GM21529 (cell line): ENCODE data around the gene SLC35F3.
A peak's percentile ranks its signal among the peaks of the same experiment; 100 is the strongest.
"Not testable (repeated sequence)": the region's sequence is repeated elsewhere in the genome, so short reads cannot be mapped to it uniquely, and the experiment has no call there.

ENCODE experiments used
- ATAC-seq: cut with Tn5 transposase; IDR thresholded peaks from one replicate; pipeline ENCODE4 v1.9.1; 2021; ENCODE audit not compliant: unreplicated experiment

SLC35F3 gene

DNA sequence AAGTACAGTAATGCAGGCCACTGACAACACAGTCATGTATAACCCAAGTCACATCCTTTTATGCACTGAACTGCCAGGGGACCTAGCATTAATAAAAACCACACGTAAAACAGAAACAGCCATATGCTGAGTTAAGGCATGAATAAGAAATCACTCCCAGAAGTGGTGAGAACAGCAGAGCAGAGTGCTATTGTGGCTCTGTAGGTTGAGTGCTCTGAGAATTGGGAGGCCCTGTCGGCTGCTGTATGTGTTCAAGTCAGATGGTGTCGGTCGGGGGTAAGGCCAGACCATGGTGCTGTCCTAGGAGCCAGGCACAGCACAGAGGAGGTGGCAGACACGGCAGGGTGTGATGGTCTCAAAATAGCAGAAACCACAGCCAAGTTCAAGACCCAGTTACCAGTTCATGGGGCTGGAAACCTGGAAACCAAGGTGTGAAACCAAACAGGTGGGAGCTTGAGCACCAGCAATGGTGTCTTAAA lies 342.2 kb downstream of the SLC35F3 start:
- ATAC-seq: peak; percentile 90

DNA sequence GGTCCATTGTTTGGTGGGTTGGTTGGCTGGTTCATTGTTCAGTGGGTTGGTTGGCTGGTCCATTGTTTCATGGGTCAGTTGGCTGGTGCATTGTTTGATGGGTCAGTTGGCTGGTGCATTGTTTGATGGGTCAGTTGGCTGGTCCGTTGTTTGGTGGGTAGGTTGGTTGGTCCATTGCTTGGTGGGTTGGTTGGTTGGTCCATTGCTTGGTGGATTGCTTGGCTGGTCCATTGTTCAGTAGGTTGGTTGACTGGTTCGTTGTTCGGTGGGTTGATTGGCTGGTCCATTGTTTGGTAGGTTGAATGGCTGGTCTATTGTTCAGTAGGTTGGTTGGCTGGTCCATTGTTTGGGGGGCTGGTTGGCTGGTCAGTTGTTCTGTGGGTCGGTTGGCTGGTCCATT lies 343.3 kb downstream of the SLC35F3 start:
- not testable (repeated sequence) for ATAC-seq

DNA sequence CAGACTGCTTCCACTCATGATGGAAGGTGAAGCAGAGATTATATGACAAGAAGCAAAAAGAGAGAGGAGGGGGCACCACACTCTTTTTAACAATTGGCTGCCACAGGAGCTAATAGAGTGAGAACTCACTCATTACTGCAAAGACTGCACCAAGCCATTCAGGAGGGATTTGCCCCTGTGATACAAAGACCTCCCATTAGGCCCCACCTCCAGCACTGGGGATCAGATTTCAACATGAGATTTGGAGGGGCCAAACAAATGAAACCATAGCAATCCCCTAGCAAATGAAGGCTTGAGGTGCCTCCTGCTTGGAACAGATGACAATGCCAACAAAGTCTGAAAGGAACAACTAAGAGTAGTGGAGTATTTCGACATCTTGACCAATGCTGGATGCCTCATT lies 346.3 kb downstream of the SLC35F3 start:
- no peak for ATAC-seq

DNA sequence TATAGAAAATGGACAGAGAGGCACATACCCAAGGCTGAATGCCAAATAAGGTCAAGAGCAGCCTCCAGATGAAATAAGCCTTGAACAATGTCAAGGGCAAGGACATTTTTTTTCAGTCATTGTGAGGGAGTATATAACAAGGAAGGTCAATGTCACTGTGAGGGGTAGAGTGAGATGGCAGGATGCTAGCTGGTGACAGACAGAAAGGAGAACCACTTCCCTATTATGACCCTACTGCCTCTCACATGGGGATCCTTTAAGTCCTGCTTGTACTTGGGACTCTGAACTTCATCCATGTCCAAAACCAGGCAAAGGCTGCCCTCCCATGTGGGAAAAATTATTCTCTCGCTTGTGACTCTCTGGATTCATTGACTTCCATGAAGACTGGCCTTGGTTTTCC lies 349.3 kb downstream of the SLC35F3 start:
- no peak for ATAC-seq

DNA sequence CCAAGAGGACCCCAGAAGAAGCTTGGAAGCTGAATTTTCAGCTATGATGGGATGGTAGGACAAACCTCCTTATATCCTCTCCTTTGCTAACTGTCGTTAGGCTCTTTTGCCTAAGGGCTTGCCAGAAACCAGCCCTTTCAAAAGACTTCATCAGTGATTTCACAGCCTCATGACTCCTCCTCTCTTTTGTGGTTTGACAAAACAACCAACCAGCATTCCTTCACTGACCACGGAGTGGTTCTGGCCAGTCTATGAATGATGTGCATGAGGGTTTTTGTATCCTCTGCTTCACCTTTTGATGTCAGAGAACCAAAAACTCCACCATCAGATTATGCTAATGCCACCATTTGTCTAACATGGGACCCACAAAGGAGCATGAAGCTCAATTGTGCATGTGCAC lies 351.9 kb downstream of the SLC35F3 start:
- ATAC-seq: no peak

DNA sequence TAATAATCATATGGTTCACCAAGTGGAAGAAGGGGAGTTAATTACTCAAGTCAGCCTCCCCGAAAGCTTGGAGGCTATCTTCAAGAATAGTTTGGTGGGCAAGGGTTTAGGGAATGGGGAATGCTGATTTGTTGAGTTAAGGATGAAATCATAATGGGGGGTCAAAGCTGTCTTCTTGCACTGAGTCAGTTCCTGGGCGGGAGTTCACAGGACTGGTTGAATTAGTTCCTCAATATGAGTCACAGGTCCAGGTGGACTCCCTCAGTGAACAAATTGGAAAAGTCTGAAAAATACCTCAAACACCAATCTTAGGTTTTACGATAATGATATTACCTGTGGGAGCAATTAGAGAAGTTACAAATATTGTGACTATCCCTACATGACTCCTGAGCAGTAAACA lies 353.6 kb downstream of the SLC35F3 start:
- ATAC-seq: no peak

DNA sequence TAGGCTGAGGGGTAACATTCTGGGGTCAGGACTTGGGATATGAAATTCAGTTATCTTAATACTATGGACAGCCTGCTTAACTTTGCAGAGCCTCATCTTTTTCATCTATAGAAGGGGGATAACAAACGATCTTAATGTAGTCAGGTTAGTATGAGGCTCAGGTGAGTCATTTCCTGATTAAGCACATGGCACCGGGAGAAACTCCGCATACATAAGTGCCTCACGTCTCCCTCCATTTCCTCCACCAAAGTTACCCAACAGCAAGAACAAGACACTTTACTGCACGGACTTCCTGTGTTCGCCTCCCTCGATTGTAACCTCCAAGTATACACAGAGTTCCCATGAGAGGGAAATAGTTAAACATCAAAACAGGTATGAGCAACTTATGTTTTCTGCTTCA lies 356.1 kb downstream of the SLC35F3 start:
- no peak for ATAC-seq

DNA sequence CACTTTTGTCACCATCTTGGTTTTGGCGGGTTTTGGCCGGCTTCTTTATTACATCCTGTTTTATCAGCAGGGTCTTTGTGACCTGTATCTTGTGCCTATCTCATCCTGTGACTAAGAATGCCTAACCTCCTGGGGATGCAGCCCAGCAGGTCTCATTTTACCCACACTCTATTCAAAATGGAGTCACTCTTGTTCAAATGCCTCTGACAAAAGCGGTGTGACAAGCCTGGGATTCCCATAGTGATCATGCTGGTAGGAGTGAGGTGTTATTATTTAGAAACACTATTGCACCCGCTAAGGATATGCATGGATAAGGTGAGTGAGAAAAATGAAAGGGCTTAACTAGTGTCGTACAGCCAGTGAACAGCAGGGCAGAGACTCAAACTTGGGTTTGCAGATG lies 357.1 kb downstream of the SLC35F3 start:
- ATAC-seq: no peak

DNA sequence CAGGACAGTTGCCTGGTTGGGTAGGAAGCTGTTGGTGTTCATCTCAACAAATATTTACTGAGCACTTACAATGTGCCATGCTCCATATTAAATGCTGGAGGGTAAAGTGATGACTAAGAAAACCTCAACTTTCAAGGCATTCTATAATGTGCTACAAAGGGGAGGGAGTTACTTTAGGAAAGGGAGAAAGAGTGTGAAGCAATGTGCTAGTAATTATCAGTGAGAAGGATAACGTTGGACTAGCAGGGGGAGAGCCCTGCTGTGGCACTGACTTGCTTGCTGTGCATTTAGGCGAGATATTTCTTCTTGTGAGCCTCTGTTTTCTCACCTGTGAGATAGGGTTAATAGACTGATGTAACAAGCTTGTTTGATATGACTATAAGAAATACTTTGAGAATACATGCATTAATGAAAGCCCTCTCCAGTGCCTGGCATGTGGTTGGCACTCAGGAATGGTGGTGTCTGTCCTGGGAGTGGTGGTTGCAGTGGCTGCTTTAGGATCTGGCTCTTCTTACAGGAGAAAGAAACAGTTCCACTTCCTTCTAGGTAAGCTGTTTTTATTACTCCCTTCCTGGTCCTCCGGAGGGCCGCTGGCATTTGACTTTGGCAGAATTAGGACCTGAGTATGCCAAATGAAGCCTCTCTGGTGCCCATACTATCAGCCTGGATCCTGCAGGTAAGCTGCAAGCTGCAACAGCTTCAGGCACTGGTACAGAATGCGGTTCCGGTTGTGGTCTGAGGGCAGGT lies 357.7 kb downstream of the SLC35F3 start:
- ATAC-seq: no peak

DNA sequence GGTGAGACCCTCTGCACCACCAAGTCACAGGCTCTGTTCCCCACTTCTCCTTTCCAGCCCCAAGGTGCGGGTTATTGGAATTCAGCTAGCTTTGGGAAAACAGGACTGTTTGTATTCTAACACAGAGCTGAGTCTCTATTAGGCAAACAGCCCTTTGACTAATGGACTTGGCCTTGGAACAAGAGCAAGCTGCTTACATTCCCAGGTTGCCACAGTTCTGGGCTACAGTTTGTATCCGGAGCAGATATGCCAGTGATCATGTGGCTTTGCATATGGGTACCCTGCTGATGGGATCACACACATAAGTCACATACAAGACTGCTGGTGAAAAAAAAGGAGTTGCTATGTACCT lies 358.3 kb downstream of the SLC35F3 start:
- ATAC-seq: no peak

DNA sequence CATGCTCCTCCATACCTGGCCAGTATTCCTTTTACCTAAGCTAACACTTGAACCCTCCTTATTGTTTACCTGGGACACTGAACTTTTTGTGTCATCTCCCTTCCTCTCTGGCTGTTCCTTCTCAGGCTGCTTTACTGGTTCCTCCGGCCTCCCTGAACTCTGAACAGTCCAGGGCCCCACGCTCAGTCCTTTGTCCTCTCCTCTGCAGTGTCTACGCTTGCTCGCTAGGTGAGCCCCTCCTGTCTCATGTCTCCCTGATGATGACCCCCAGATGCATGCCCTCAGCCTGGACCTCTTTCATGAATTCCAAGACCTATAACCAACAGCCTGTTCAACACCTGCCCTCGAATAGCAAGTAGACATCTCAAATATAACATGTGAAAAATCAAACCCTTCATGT lies 360.4 kb downstream of the SLC35F3 start:
- ATAC-seq: no peak

DNA sequence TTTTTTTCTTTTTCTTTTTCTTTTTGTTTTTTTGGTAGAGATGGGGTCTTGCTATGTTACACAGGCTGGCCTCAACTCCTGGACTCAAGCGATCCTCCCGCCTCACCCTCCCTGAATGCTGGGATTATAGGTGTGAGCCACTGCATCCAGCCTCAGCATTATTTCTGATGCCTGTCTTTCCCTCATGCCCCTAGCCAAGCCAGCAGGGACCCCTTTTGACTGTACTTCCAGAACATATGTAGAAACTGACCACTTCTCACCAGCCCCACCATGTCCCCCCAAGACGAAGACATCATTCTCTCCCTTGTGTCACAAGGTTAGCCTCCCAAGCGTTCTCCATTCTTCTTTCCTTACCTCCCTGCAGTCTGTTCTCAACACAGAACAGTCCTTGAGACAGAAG lies 360.8 kb downstream of the SLC35F3 start:
- no peak for ATAC-seq

DNA sequence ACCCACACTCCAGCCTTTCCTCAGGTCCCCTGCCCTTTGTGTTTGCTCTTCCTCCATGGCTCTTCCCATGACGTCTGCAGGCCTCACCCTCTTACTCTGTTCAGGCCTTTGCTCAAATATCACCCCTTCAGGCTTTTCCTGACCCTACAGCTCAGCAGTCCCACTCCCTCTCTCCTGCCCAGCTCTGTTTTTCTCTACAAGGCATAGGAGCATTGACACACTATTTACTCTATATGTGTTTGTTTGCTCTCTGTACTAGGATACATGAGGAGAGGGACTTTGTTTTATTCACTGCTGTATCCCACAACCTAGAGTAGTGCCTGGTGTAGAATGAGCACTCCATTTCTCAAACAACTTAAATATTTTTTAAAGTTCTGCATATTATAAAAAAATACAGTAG lies 361.4 kb downstream of the SLC35F3 start:
- ATAC-seq: no peak

DNA sequence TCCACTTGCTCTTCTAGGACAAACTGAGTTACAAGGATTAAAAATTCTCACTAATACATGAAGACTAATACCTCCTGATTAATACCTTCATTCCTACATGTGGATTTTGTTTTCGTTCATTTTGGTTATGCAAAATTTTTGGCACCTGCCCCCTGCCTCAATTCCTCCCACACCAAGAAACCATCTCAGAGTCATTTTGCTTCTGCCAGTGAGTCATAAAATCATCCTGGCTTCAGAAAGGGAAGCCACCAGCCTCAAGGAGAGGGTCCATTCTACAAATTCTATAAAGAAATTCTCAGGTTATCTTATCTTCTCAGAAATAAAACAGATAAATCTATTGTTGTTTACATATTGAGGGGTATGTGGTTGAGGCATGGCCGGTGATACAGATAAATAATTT lies 365.6 kb downstream of the SLC35F3 start:
- ATAC-seq: no peak

DNA sequence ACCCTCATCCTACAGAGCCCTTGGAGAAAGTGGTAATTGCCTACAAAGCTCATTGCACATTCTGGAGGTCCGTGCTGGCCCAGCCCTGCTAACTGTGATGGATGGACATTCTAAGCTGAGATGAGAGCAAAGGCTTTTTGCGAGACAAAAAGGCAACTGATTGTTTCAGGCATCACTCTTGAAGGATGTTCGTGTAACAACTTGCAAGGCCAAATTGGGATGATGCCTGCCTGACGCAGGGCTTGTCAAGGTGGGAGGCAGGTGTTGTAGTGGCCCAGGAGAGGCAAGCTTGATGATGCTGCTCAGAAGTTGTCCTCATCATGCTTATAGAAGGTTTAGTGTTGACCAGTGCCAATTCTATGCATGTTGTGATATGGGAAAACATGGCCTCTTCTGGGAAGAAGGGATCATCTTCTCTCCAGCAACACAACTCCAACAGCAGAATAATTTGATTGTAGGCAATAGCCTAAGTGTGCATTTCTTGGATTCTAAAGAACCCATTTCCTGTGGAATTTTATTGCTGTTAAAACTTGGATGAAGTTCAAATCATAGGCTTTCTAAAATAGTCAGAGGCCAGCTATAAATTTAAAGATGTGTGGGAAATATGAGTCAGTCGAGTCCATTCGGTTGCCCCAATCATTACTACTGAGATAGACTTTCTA lies 366.2 kb downstream of the SLC35F3 start:
- ATAC-seq: no peak

DNA sequence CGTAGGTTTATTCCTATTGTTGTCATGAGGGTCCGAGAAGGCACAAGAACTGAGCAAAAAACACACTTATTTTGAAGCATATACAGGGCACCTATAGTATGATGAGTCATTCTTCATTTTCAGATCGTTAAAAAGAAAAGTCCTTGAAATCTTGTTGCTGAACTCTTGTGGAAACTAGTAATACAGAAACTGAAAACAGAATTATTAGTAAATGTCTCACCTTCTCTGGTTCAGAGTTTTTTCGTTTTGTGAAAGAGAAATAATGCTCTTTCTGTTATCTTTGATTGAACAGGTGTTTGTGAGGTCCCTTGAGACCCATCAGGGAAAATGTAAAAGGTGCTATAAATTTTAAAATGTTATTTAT lies 366.7 kb downstream of the SLC35F3 start:
- ATAC-seq: peak; percentile 96

DNA sequence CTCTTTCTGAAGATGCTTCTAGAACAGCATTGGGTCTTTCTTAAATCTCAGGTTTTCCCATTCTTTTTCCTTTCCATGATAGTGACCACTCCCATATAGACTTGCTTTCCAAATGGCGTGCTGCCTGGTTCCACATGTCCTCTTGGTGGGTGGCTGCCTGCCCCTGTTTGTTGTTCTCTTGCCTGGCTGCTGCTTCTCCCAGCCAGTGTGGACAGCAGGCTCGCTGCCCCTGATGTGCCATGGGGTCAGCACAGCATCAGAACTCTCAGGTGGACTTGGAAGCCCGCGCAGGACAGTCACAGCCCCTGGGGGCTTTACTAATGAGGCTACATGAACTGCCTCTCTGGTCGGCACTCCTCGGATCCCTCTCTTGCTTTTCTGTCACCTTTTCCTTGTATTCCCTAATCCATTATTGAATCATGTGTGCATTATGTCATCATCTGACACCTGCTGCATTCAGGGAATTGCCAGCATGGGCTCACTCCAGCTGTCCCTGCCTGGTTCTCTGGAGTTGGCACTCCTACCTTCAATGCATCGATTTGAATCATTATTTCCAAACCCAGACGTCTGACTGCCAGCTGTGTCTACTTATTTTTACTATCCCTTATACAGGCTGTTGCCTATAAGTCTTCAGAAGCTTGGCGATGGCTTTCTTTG lies 368.3 kb downstream of the SLC35F3 start:
- ATAC-seq: no peak

DNA sequence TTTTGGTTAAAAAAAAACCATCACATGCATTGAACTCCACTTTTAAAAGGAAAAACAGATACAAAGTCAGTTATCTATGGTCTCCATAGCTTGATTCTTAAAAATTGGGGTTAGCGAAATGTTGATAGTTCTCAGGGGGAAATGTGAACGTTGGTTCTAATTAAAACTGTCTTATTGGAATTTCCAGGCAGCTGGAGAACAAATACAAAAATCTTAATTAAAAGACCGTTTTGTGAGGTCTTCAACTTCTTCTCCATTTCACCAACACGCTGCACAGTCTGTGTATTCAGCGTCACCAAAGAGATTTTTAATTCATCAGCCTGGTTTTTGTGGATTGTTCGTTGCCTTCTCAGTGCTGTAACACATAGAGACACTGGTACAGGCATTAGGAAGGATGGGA lies 369.5 kb downstream of the SLC35F3 start:
- ATAC-seq: no peak

DNA sequence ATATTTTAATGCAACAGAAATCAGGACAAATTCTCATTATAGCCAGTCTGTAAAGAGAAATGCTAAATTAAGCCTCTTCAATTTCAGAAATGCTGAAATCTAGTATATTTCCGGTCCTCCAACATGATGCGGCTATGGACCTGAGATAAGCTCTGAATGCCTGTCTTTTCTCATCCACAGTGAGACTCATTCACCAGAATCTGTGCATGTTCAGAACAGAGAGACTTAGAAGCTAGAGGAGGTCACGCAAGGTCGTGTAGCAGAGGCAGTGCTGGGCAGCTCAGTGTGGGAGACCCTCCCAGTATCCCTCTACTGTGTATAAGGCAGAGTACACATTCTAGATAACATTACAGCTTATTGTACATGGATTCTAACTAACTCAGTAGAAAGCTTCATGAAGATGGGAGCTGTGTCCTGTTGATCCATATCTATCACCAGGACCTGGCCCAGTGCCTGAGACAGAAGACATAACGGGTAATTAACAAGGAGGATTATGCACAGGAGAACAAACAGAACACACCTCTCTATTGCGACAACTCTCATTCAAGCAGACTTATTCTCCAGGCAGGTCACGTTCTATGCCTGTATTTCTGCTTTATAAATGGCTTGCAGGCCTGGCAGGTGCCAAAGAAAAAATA lies 371.8 kb downstream of the SLC35F3 start:
- ATAC-seq: no peak

DNA sequence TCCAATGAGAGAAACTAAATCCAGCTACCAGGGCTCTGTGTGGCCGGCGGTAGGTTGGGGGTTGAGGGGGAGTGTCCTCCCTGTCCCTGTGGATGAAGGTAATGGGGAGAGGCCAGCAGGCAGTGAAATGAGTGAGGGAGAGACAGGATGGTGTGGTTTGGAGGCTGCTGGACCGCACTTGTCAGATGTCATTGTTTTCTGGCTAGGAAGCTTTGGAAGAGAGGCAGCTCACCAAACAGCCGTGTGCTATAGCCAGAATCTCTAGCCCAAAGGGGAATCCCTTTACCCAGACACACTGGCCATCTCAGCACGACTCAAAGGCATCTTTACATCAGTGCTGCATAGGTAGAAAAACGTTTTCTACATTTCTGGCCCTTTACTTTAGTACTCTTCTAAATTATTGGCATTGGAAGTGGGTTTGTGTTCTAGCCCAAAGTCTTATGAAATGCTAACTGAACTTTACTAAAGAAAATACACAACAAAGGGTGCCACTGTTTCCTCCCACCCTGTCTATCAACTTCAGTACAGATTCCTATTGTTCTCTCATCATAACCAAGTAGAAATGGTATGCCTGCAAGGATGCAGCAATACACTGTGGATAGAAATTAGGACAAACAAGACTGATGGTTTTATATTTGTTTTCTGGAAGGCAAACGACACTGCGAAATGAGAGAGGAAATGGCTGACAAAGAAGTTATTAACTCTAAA lies 372.8 kb downstream of the SLC35F3 start:
- ATAC-seq: no peak

DNA sequence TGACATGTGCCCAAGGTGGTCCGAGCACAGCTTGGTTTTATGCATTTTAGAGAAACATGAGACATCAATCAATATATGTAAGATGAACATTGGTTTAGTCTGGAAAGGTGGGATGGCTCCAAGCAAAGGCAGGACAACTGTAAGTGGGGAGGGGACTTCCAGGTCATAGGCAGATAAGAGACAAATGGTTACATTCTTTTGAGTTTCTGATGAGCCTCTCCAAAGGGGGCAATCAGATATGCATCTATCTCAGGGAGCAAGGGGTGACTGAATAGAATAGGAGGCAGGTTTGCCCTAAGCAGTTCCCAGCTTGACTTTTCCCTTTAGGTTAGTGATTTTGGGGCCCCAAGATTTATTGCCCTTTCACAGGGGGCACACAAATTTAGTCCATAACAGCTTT lies 374.5 kb downstream of the SLC35F3 start:
- no peak for ATAC-seq
